ENCODE data around the gene RAB17.

- TF ChIP-seq CTCF (IDR thresholded peaks at IDR 0.05) (no peak), POLR2A (IDR thresholded peaks at IDR 0.05) (peak in 1 of 2 donors; percentile 63)
These were observed 13.3 kb upstream of the RAB17 start for GRCh38 chr2:237603718-237604362.

Measured in thyroid gland (tissue), 4 donors.